VCaP (cell line): ENCODE measurements around the gene EIF2D.
"Not testable (repeated sequence)": the region's sequence is repeated elsewhere in the genome, so short reads cannot be mapped to it uniquely, and the experiment has no call there.

Experiments
- H3K27ac ChIP-seq: fragments of 450-650 bp; 2 replicates; pipeline ENCODE4 v1.5.1; 2017
- TF ChIP-seq, protein P1 (sequence below): fragments of 450-650 bp; conservative IDR thresholded peaks from 2 replicates; pipeline ENCODE4 v1.5.1; 2017; ENCODE audit warnings: mild to moderate bottlenecking, moderate library complexity

EIF2D gene

DNA sequence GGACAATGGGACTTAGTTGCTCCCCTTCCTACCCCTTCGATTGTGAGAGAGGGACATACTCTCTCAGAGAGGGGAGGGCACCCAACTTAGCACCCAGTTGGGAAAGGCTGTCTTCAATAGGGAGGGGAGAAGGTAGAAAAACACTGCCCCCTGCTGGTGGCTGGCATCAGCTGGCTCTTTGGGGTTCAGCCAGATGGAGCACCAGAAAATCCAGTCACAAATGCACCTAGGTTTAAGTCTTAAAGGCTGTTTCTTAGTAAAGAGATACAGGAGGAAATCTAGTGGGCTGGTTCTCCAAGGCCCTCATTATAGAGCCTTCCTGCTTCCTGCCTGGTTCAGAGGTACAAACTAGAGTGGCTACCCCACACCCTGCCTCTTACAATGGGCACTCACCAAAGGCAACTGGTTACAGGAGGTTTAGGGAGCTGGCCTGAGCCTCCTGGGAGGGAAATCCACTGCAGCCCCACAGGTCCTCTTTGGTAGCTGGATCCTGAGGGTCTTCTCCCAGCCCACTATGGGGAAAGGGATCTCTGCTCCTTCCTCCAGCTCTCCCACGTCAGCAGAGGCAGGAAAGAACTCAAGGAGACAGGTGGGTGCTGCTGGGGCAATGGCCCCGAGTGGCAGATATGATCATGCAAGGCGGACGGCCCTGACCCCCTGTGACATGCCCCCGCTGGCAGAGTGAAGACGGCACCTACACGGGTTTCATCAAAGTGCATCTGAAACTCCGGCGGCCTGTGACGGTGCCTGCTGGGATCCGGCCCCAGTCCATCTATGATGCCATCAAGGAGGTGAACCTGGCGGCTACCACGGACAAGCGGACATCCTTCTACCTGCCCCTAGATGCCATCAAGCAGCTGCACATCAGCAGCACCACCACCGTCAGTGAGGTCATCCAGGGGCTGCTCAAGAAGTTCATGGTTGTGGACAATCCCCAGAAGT lies 28.3 kb downstream of the EIF2D start:
- H3K27ac ChIP-seq, result peak overlapping the region; percentile 92
- TF ChIP-seq, protein P1, sequence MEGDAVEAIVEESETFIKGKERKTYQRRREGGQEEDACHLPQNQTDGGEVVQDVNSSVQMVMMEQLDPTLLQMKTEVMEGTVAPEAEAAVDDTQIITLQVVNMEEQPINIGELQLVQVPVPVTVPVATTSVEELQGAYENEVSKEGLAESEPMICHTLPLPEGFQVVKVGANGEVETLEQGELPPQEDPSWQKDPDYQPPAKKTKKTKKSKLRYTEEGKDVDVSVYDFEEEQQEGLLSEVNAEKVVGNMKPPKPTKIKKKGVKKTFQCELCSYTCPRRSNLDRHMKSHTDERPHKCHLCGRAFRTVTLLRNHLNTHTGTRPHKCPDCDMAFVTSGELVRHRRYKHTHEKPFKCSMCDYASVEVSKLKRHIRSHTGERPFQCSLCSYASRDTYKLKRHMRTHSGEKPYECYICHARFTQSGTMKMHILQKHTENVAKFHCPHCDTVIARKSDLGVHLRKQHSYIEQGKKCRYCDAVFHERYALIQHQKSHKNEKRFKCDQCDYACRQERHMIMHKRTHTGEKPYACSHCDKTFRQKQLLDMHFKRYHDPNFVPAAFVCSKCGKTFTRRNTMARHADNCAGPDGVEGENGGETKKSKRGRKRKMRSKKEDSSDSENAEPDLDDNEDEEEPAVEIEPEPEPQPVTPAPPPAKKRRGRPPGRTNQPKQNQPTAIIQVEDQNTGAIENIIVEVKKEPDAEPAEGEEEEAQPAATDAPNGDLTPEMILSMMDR, result peak; percentile 86

DNA sequence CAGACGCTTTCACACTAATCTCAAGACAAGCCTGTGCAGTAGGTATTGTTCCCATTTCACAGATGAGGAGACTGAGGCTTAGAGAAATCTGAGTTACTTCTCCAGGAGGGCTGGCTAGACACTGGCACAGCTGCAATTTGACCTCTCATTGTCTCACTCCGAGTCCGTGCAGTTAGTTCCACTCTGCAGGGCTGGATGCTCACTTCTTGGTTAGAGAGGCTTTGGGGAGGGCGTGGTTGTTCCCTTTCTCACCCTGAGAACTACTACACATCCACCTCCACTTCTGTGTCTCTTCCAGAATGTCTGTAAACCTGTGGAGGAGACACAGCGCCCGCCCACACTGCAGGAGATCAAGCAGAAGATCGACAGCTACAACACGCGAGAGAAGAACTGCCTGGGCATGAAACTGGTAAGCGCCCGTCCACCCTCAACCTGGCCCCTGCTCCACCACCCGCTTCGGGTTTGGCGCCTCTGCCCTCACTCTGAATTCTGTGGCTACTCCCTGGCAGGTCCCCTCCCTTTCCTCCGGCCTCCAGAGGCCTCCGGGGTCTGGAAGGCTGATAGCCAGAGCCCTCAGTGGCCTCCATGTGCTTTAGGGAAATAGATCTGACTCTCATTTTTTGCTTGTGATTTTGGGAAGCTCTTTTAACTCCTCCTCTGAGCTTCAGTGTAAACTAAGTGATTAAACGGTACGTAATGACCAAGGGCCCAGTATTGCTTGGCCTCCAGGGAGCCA lies 29.1 kb downstream of the EIF2D start:
- TF ChIP-seq, protein P1, result no peak
- peak overlapping the region; percentile 92; the same call in 1 of the 2 replicates for H3K27ac ChIP-seq

- no peak overlapping the region for H3K27ac ChIP-seq
- TF ChIP-seq, protein P1, result no peak
Observed at GRCh38 chr1:206582537-206582936, 29.7 kb downstream of the EIF2D start.

DNA sequence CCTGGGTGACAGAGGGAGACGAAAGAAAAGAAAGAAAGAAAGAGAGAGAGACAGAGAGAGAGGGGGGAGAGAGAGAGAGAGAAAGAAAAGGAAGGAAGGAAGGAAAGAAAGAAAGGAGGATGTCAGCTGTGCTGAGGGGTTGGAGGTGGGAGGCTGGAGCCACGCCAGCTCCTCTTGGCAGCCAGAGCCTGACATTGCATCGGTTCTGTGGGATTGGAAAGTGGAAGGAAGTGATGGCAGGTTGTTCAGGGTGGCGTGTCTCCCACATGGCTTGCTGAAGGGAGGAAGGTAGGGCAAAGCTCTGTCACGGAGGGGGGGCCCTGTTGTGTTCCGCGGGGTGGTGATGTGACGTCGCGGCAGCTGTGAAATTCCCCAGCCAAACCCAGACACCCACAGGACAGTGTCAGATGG lies 30.7 kb downstream of the EIF2D start:
- H3K27ac ChIP-seq, result no peak overlapping the region
- TF ChIP-seq, protein P1, result no peak

- not testable (repeated sequence) for H3K27ac ChIP-seq
Observed at GRCh38 chr1:206581114-206581497, 31.2 kb downstream of the EIF2D start.

GRCh38 chr1:206580438-206581113 lies 31.7 kb downstream of the EIF2D start:
- TF ChIP-seq, protein P1, result no peak
- no peak overlapping the region for H3K27ac ChIP-seq

DNA sequence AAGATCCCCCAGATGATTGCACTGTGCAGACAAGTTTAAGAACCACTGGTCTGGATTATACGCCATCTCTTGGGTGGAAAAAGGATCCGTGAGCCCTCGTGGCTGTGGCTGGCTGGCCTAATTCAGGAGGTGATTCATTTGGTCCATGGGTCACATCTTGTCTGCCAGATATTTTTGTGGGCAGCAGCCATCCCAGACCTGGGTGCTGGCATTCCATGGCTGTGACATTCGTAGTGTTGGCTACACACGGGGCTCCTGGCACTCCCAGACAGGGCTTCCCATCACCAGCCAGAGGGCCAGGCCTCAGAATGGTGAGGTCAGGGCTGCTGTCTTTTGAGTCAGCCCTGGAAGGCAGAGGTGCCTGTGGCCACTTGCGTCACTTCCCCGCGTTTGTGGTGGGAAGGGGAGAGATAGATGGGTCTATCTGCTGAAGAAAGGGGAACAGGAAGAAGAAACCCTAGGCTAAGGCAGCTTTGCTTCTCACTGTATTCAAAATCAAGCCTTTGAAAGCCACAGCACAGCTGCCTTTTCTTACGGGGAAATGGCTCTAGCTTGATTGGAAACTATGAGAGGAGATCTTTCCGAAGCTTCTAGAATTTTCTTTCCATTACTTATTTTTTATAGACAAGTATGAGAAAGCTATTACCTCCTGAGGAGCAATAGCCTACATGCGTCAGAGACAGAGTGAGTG lies 32.4 kb downstream of the EIF2D start:
- no peak overlapping the region for H3K27ac ChIP-seq
- TF ChIP-seq, protein P1, result no peak
